ENCODE results near the gene PTPN14.
A peak's percentile ranks its signal among the peaks of the same experiment; 100 is the strongest.

DNA sequence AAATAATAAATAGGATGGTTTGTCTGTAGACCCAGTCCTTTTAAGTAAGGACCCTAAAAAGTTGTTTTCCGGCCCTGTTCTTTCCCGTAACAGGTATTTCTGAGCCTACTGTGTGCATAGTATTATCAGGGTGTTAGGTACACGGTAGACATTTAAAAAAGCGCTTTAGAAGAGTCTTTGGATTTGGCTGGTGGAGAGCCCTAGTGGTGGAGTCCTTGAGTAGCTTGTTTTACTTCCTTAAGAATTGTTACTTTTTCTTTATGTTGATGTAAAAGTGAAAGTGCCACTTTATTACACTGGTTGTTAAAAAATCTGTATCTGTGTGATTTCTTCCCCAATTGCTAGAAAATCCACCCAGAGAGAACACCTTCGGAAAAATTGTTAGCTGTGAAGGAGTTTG is 233.7 kb downstream of the PTPN14 start:
- TF ChIP-seq, protein P1, sequence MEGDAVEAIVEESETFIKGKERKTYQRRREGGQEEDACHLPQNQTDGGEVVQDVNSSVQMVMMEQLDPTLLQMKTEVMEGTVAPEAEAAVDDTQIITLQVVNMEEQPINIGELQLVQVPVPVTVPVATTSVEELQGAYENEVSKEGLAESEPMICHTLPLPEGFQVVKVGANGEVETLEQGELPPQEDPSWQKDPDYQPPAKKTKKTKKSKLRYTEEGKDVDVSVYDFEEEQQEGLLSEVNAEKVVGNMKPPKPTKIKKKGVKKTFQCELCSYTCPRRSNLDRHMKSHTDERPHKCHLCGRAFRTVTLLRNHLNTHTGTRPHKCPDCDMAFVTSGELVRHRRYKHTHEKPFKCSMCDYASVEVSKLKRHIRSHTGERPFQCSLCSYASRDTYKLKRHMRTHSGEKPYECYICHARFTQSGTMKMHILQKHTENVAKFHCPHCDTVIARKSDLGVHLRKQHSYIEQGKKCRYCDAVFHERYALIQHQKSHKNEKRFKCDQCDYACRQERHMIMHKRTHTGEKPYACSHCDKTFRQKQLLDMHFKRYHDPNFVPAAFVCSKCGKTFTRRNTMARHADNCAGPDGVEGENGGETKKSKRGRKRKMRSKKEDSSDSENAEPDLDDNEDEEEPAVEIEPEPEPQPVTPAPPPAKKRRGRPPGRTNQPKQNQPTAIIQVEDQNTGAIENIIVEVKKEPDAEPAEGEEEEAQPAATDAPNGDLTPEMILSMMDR (IDR thresholded peaks at IDR 0.05), result peak in 1 of 12 donors; percentile 10
- TF ChIP-seq POLR2A (IDR thresholded peaks at IDR 0.05), result no peak
